Activated T-helper 1 cell treated with Interleukin-2 at 50 U/mL for 16 hours (primary cell): ENCODE results near the gene LTB4R.
A peak's percentile ranks its signal among the peaks of the same experiment; 100 is the strongest.
"Not testable (repeated sequence)": the region's sequence is repeated elsewhere in the genome, so short reads cannot be mapped to it uniquely, and the experiment has no call there.

Experiments
- DNase-seq: peaks from one replicate; pipeline ENCODE4 v3.0.0-alpha.2; 2020; ENCODE audit warnings: low read depth

Gene LTB4R

DNA sequence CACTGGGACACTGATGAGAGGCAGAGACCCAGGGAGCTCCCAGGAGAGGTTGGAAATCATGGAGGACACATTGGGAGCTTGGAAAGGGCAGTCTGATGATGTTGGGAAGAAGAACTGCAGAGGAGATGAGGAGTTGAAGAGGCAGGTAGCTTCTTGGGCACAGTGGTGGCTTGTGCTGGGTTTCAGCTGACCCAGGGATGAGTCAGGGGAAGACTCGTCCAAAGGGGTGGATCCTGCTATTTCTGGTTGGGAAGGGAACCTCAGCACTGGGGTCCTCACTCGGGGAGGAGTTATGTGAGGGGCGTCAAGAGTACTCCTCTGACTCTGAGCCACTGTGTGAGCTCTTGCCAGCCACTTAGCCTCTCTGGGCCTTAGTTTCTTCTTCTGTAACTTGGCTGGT, 12.0 kb downstream of the LTB4R start:
- DNase-seq = no peak

- DNase-seq = no peak
Observed at GRCh38 chr14:24324024-24324423, 12.7 kb downstream of the LTB4R start.

- DNase-seq = no peak
Observed at GRCh38 chr14:24325041-24325530, 13.8 kb downstream of the LTB4R start.

GRCh38 chr14:24325963-24326362, 14.7 kb downstream of the LTB4R start:
- DNase-seq = no peak

- DNase-seq = no peak
Observed at GRCh38 chr14:24327303-24327702, 16.0 kb downstream of the LTB4R start.

- not testable (repeated sequence) for DNase-seq
Observed at GRCh38 chr14:24327914-24328313, 16.6 kb downstream of the LTB4R start.

- no peak for DNase-seq
Observed at GRCh38 chr14:24329073-24329663, 17.9 kb downstream of the LTB4R start.

GRCh38 chr14:24329736-24330135, 18.4 kb downstream of the LTB4R start:
- peak; percentile 28 for DNase-seq

GRCh38 chr14:24330973-24331674, 19.8 kb downstream of the LTB4R start:
- no peak for DNase-seq

GRCh38 chr14:24331731-24332267, 20.5 kb downstream of the LTB4R start:
- DNase-seq = no peak

- DNase-seq = peak; percentile 72
Observed at GRCh38 chr14:24332268-24332993, 21.1 kb downstream of the LTB4R start.

DNA sequence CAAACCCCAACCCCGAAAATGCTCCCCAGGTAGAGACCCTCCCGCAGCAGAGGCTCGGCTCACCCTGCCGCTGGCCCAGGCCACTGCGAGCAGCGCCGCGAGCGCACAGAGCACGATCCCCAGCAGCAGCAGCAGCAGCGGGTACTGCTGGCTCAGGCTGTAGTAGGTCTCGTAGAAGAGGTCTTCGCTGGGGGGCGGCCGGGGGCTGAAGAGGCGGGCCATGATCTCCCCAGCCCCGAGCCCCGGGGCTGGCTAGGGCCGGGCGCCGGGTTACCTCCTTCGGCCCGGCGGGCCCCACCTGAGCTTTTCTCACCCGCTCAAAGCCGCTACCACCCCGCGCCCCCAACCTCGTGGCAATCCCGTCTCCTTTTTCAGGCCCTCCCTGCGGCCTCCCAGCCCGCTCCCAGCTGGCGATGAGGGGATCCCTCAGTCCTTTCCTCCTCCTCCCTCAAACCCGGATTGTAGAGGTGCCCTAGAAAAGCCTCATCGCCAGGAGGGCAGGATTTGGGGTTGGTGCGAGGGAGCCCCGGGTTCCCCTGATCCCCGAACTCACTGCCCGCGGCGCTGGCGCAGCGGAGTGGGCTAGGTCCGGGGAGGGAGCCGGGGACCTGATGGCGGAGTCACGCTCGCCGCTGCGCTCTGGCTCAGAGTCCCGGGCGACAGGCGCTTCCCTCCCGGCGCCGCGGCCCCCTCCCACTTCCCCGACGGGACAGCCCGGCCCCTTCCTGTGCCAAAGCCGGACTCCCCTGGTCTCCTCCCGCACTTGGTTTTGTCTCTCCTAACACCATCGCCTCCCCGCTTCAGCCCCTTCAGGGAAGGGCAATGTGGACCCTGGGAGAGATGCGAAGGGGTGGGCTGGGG, 23.4 kb downstream of the LTB4R start, which contains the start of gene ADCY4:
Gene ADCY4, minus strand, starts transcription at position 641 of the 861 bp plus-strand sequence. Its CDS starts 419 bp downstream, at position 222.
- DNase-seq = no peak

DNA sequence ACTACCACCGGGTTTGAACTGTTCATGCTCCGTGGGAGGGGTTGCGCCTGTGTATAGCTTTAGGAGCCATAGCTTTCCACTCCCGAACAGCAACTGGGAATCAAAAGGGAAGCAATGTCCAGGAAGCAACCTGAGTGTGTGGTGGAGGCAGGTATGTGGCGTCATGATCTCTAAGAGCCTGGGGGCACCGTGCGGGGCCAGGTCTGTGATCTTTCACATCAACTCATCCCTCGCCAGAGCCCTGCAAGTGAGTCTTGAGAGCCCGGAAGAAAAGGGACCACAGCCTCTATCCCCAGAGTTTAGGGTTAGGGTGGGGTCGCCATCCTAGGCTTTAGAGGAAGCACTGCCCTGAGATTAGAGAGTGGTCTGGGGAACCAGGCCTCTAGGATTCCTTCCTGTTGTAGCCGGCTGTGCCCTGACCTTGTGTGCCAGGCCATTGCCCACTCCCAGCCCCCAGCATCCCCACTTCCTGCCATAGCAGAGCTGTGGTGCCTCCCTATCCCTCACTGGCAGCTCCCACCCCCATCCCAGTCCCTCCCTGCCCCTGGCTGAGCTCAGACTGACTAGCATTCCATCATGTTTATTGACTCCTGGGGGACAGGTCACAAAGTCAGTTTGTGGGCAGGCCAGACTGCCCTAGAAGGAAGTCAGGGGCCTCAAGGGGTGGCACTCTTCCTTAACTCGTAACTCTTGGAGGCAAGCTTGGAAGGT, 24.3 kb downstream of the LTB4R start:
- no peak for DNase-seq

DNA sequence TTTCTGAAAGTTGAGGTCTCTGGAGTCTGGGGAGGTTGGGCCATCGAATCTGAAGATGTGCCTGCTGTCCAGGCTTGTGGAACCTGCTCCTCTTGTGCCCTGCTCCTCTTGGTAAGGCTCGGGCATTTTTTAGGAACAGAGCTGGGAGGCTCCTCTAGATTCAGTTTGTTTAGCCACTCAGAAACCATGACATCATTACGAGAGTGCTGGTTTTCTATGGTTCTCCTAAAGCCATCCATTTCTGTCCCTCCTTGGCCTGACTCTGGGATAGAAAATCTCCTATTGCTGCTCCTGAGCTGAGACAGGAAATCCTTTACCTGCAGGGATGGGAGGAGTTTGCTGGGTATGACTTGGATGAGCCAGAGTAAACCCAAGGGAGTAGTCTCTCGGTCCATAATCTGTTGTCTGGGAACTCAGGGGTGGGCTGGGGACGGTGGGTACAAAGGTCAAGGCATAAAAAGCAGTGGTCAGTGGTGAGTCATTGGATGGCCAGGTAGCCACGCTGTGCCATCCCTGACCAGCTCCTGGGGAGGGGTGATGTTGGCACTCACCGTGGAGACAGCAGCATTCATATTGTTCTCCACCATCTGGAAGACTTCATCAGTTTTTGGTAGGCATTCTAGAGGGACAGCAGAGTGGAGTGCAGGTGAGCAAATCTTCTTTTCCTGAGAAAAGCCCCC, 26.0 kb downstream of the LTB4R start:
- no peak for DNase-seq

DNA sequence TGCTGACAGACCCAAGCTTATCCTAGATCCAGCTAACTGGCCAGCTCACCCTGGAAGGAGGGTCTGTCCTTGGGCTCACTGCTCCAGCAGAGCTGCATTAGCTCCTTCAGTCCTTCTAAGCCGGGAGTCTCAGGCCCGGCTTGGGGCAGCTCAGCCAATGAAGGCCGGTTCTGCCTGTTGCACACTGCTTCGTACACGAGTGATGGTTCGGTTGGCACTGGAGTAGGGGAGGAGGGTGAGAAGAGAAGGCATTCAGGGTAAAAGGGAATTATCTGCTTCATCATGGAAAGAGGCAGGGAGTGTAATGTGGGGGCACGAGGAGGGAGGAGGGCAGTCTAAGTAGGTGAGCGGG, 26.5 kb downstream of the LTB4R start:
- no peak for DNase-seq

DNA sequence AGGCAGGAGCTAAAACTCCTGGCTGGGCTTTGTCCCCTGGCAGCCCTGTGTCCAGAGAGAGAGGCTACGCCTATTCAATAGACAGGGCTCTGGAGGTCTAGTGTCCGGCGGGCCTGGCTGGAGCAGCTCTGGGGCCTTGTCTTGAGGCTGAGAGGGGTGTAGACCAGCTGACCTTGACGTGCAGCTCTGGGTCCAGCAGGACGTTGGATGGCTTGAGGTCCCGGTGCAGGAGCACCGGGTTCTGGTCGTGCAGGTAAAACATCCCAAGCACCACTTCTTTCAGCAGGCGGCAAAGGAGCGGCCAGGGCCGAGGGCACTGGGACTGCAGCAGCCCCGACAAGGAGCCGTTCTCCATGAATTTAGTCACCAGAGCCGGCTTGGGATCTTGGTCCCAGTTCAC, 27.5 kb downstream of the LTB4R start:
- no peak for DNase-seq

DNA sequence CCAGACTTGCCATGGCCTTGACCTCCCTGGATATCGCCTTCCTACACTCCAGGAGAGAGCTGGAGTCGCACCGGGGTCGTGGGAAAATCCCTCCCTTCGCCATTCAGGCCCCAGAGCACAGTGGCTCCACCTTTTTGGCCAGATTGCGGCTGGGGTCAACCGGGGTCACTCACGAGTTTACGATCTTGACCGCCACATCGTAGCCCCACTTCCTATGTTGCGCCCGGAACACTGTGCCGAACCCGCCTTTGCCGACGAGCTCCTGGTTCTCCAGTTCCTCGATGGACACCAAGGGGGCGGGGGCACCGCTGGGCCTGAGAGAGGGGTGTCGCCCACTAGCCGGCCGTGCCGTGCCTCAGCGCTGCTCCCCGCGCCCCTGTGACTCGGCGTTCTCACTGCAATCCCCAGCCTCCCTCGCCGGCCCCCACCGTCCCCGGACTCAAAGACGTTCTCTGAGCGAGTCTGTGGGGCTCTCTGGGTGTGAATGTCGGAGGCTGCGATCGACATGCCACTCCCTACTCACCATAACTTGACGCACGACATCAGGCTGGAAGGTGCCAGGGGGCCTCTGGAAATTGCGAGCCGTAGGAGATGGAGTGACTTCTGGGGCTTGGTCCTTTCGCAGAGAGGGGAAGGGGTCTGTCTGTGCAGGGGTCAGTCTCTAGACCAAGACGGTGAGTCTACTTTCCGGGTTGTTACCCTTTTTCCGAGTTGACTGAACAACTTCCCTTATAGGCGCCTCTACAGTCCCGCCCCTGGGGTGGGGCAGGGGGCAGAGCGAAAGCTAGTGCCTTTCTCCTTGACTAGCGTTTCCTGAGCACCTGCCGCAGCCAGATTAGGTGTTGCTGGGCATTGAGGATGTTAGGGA, 28.2 kb downstream of the LTB4R start, which contains the start of gene RIPK3:
Gene RIPK3, minus strand, starts transcription at position 708 of the 868 bp plus-strand sequence. Its CDS starts 165 bp downstream, at position 543.
- peak; percentile 51 for DNase-seq

DNA sequence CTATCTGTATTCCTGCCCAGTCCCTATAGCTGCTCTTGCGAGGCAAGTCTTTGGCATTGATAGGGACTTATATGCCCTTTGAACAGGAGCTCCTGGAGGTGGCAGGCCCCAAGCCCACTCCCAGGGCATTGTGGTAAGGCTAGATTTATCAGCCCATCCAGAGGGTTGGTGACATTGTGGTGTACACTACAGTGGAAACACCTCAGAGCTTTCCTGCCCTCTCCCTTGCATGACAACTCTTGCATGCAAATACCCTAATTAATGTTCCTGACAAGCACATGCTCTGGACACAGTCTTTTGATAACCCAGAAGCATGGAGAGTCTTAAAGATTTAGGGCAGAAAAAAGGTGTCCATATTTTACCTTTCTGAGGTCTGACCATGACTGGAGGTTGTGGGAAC, 29.3 kb downstream of the LTB4R start:
- no peak for DNase-seq

DNA sequence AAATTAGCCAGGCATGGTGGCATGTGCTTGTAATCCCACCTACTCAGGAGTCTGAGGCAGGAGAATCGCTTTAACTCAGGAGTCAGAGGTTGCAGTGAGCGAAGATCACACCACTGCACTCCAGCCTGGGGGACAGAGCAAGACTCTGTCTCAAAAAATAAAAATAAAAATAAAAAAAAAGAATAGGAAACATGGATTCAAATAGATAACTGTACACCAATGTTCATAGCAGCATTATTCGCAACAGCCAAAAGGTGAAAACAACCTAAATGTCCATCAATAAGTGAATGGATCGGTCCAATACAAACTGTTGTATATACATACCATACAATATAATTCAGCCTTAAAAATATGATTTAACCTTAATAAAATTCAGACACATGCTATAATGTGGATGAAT, 31.6 kb downstream of the LTB4R start:
- DNase-seq = no peak
